ENCODE measurements around the gene LRP1.

Gene LRP1

DNA sequence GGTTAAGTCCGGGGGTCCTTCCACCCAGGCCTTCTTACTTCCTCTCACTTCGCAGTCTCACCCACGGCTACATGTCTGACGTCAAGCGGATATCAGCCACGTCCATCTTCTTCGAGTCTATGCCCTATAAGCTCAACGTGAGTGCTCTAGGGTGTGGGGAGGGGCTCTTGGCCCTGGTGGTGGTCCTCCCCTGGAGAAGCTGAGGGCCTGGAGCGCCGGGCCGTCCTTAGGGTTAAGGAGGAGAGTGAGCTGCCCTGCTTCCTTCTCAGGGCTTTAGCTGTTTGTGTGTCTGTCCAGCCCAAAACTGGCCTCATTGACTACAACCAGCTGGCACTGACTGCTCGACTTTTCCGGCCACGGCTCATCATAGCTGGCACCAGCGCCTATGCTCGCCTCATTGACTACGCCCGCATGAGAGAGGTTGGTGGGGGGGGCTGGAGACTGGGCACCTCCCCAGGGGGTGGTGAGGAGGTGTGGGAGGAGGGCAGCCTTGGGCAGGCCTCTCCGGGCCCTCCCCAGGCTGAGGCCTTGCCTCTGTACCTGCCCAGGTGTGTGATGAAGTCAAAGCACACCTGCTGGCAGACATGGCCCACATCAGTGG, 104.0 kb downstream of the LRP1 start:
- no peak for TF ChIP-seq POLR2A (IDR thresholded peaks at IDR 0.05; ENCODE audit: low read depth, low read length)
- no peak for DNase-seq (ENCODE audit: insufficient read length, low spot score)
- FAIRE-seq: no peak

DNA sequence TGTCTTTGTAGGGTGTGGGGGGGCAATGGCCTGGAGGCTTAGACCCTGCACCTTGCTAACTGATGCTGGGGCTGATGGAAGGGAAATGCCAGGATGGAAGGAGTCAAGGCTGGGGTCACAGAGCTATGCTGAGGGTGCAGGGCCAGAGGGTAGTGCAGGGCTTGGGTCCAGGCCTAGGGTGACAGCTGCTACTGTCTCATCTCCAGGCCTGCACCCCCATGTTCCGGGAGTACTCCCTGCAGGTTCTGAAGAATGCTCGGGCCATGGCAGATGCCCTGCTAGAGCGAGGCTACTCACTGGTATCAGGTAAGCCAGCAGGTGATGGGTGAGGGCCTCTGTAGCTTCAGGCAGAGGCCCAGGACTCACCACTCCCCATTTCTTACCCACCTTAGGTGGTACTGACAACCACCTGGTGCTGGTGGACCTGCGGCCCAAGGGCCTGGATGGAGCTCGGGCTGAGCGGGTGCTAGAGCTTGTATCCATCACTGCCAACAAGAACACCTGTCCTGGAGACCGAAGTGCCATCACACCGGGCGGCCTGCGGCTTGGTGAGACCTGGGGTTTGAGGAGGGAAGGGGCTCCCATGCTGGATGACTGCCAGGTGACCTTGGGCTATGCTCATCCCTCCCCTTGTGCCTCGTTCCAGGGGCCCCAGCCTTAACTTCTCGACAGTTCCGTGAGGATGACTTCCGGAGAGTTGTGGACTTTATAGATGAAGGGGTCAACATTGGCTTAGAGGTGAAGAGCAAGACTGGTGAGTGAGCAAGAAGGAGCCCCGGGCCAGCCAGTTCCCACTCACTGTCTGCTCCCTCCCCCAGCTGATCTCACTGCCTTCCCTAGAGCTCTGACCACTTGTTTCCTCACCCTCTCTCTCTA, 105.3 kb downstream of the LRP1 start:
- no peak for DNase-seq (ENCODE audit: insufficient read length, low spot score)
- TF ChIP-seq POLR2A (IDR thresholded peaks at IDR 0.05; ENCODE audit: low read depth, low read length): no peak
- FAIRE-seq: no peak

DNA sequence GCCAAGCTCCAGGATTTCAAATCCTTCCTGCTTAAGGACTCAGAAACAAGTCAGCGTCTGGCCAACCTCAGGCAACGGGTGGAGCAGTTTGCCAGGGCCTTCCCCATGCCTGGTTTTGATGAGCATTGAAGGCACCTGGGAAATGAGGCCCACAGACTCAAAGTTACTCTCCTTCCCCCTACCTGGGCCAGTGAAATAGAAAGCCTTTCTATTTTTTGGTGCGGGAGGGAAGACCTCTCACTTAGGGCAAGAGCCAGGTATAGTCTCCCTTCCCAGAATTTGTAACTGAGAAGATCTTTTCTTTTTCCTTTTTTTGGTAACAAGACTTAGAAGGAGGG, 105.9 kb downstream of the LRP1 start:
- DNase-seq (ENCODE audit: insufficient read length, low spot score): no peak
- no peak for FAIRE-seq
- TF ChIP-seq POLR2A (IDR thresholded peaks at IDR 0.05; ENCODE audit: low read depth, low read length): no peak

DNA sequence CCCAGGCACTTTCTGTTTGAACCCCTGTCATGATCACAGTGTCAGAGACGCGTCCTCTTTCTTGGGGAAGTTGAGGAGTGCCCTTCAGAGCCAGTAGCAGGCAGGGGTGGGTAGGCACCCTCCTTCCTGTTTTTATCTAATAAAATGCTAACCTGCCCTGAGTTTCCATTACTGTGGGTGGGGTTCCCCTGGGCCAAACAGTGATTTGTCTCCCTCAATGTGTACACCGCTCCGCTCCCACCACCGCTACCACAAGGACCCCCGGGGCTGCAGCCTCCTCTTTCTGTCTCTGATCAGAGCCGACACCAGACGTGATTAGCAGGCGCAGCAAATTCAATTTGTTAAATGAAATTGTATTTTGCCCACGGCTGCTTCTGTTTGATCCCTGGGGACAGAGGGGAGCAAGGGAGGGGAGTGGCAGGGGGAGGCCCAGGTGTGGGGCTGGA, 106.3 kb downstream of the LRP1 start:
- FAIRE-seq: no peak
- DNase-seq (ENCODE audit: insufficient read length, low spot score): no peak
- no peak for TF ChIP-seq POLR2A (IDR thresholded peaks at IDR 0.05; ENCODE audit: low read depth, low read length)

DNA sequence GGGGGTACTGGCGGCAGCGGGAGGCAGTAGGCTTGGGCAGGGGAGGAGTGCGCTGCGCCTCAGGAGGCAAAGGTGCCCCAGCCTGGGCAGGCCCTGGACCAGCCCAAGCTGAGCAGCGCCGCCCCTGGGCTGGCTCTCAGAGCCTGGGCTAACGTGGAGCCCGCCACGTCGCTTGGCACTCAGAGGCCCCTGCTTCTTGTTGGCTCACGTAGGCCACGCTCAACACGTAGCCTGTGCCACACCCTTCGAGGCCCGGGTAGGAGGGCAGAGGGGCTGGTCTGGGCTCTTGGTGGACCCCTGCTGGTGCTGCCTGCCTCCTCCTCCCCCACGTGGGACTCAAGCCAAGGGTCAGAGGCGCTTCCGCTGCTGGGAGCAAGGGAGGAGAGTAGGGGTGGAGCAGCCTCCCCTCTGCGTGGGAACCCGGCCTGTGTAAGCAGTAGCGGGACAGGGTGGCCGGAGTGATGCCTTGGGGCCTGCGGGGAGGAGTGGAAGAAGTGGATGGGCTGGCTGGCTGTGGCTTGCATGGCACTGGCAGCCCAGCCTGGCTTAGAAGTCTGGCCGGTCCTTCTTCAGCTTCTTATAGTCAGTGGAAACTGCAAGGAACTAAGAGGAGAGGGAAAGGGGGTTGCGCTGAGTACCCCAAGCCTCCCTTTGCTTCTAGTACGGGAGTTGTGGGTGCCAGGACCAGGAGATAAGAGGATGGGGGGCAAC, 106.9 kb downstream of the LRP1 start:
- TF ChIP-seq POLR2A (IDR thresholded peaks at IDR 0.05; ENCODE audit: low read depth, low read length): no peak
- no peak for DNase-seq (ENCODE audit: insufficient read length, low spot score)
- no peak for FAIRE-seq

DNA sequence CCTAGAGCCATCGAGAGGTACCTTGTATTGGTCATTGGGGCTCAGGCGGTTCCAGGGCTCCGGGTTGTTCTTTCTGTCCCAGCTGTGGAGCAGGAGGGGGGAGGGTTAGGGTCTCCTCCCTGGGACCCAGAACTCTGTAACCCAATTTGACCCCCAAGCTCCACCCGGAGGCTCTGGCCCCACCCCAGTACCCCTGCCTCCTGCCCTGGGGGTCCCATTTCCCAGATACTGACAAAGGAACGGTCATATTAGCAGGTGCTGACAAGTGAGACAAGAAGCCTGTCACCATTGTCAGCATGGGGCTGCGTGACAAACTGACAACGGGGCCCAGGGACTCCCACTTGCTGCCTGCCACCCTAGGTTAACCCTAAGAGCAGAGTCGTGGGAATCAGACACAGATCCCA, 107.4 kb downstream of the LRP1 start:
- TF ChIP-seq POLR2A (IDR thresholded peaks at IDR 0.05; ENCODE audit: low read depth, low read length): no peak
- FAIRE-seq (no peak), DNase-seq (ENCODE audit: insufficient read length, low spot score) (no peak)

DNA sequence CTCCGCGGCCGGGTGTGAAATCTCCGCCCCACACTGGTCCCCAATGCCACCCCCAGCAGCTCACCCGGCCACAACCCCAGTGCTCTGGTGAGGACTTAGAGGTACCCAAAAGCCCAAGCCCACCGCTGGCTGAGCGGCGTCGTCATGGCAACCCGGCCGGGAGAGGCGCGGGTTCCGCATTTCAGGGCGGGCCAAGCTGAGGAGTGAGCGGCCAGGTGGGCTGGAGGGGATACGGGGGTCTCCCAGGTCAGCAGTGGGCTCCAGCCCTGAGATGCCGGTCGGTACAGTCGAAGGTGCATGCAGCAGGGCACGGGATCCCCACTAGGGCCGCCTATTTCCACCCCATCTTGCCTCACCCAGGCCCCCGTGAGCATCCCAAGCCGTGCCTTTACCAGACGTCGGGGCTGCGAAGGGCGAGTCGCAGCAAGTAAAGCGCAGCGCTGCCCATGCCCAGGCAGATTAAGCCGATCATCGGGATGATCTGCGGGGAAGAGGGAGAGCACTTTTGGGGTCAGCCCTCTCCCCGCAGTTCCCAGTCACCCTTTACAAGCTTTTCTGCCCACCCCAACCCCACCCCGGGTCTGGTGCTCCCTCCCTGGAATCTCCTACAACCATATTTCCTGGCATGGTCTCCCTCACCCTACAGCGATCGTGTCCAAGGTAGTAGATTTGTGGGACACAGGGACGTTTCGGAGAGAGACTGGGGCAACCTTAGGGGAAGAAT, 108.1 kb downstream of the LRP1 start:
- FAIRE-seq: no peak
- TF ChIP-seq POLR2A (IDR thresholded peaks at IDR 0.05; ENCODE audit: low read depth, low read length): no peak
- DNase-seq (ENCODE audit: insufficient read length, low spot score): no peak

DNA sequence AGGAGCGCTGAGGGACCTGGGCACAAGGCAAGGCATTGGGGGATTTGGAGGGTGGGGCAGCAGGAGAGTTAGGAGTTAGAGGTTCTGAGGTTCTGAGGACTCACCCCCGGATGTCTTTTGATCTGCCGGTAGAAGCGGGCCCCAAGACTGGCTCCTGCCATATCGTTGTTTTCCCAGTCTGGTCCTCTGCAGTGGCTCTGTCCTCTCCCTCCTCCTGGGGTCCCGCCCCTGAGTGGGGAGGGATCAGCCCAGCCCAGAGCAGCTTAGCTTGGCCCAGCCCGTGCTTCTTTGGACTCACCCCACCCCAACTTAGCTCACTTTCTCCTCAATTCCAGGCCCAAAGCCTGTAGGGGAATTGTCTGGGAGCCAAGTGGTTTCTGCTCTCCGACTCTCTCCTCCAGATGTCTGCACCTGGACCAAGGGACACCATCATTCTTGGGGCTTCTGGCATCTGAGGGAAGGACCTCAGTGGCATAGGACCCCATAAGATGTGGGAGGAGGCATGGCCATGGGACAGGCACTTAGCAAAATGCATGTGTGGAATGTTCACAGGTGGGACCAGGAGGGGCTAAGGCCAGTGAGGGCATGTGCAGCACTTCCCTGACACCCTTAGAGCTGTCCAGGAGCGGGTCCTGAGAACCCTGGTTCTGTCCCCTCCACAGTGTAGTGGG, 108.8 kb downstream of the LRP1 start:
- FAIRE-seq (no peak), DNase-seq (ENCODE audit: insufficient read length, low spot score) (no peak)
- TF ChIP-seq POLR2A (IDR thresholded peaks at IDR 0.05; ENCODE audit: low read depth, low read length): no peak

DNA sequence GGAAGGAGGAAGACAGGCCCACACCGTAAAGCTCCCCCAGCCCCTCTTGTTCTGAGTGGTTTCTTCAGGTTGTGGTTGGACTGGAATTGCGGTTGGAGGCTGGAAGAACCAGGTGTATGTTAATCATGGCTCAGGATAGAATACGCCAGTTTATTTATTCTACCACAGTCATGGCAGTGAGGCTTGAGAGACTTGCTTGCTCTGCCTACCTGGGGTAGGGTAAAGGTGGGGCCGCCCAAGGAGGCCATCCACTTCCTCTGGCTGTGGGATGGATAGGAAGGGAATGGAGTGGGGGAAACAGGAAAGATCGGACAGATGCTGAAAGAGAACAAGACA, 109.3 kb downstream of the LRP1 start:
- no peak for TF ChIP-seq POLR2A (IDR thresholded peaks at IDR 0.05; ENCODE audit: low read depth, low read length)
- no peak for FAIRE-seq

DNA sequence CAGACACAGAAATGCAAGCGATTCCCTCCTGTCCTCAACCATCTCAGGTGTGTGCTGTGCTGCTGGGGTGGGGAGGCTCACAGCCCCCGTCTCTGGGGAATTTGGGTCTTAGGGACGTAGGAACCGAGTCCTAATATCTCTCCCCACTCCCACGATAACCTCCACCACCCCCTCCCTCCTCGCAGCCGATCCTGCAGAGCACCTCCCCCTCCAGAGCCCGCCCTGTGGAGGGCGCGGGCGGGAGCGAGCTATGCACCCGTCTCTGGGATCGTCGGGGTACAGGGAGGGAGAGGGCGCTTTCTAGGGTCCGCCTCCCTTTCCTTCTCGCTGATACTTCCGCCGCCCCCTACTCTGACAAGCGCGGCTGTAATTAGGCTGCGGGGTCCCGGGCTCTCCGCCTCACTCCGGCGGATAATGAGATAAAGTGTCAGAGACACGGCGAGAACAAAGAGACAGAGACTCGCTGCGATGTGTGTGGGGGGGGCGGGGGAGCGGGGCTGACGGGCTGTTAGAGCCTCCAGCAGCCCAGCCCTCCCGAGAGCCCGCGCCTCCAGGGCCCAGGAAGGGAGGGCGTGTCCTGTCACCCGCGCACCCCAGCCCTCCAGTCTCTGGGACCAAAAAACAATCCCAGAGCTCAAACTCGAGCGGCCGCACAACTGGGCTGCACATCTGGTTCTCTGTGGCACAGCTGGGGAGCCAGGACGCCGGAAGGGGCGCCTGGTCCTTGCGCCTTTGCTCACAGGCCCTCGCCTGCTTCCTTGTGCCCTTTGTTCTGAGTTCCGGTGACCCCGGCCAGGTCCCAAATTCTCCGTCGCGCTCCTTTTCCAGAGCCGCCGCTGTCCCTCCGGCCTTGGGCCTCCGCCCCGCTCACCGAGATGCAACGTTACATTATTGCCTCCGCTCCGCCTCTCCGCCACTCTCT, 109.9 kb downstream of the LRP1 start:
- no peak for DNase-seq (ENCODE audit: insufficient read length, low spot score)
- no peak for FAIRE-seq

More for the DNA sequence above, 109.3 kb downstream of the LRP1 start:
- DNase-seq (ENCODE audit: insufficient read length, low spot score): no peak

DNA sequence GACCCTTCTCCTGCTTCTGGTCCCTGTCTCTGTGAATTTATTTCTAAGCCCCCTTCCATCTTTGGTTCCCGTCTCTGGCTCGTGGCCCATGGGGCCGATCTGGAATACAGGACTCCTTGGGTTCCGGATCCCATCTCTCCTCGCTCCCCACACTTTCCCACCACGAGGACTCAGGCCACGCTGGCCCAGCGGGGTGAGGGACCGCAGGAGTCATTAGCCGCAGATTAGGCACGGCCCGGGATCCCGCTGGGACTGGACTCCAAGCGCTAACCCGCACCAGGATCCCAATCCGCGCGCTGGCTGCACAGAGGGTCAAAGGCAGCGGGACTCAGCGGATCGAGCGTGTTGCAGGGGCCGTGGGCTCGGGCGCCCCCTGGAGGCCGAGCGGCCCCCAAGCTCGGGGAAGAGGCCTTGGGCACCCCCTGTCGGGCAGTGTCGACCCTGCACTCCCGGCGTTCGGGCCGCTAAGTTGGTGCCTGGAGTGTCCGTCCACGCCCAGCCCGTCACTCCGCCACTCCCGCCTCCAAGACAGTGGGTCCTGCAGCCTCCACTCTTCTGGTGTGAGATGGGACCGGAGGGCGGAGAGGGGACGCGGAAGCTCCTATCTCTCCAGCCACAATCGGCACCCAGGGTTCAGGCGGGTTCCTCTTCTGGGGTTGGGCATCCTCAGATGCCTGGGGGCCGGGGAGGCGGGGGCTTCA, 110.7 kb downstream of the LRP1 start:
- TF ChIP-seq POLR2A (IDR thresholded peaks at IDR 0.05; ENCODE audit: low read depth, low read length): peak; percentile 24; the same call in 1 of the 2 replicates
- peak; percentile 89 for DNase-seq (ENCODE audit: insufficient read length, low spot score)
- FAIRE-seq: no peak

More for the DNA sequence above, 109.9 kb downstream of the LRP1 start:
- TF ChIP-seq POLR2A (IDR thresholded peaks at IDR 0.05; ENCODE audit: low read depth, low read length): no peak

DNA sequence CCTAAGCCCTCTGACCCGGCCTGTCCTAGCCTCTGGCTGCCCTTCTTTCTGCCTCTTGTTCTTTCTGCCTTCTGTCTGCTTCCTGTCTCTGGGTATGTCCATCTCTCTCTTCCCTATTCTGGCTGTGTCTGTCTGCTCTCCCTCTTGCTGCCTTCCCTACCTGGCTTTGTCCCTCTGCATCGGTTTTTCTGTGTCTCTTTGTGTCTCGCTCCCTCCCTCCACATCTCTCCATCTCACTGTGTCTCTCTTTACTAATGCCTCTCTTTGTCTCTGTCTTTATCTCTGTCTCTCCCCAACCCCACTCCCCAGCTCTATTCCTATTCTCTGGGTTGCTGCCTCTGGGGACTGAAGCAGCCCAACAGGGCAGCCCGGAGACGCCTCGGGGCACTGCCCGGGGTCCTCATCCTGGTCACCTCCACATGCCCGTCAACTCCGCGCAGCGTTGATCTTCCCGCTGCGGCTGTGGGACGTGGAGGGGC, 111.3 kb downstream of the LRP1 start:
- DNase-seq (ENCODE audit: insufficient read length, low spot score): no peak
- FAIRE-seq: no peak
- TF ChIP-seq POLR2A (IDR thresholded peaks at IDR 0.05; ENCODE audit: low read depth, low read length): no peak
